WI38 (cell line): ENCODE data around the gene ERFE.

ENCODE experiments used
- H3K4me3 ChIP-seq: 2 replicates; pipeline ENCODE4 v1.5.1; 2011; ENCODE audit warnings: low read depth, mild to moderate bottlenecking, control low read depth, low read length
- TF ChIP-seq, protein P1 (sequence below): IDR thresholded peaks from 2 replicates; pipeline ENCODE4 v1.5.1; 2012; ENCODE audit warnings: low read depth, mild to moderate bottlenecking, control low read depth, low read length

The ERFE gene

DNA sequence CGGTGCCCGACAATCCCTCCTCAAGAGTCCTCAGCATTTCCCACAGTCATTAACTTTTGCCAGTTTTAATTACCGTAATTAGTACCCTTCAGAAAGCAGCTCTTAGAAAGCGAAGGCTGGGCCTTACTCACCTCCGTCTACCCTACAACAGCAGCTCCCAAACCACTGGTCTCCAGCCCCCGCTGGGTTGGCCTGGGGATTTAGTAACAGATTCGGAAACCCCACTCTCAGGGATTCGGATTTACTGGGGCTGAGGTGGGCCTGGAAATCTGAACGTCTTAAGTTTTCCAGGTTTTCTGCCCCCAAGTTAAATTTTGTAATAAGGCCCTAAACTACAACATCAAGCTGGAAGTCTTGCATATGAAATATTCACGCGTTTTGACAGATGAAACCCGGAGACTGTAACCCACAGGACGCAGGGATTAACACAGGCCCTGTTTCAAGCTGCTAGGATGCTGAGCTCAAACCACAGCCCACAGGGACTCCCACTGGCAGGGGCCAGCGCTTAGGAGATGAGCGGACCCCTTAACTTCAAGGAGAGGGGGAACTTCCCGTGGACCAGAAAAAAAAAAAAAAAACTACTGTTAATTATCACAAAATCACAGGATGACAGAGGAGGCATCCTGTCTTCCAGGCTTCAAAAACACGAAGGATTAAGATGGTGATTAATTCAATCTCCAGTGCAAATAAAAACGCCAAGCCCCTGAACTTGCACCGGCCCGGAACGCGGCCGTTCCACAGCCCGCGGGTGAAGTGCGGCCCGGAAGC lies 43.7 kb downstream of the ERFE start:
- peak overlapping the region; percentile 79 for H3K4me3 ChIP-seq
- TF ChIP-seq, protein P1, sequence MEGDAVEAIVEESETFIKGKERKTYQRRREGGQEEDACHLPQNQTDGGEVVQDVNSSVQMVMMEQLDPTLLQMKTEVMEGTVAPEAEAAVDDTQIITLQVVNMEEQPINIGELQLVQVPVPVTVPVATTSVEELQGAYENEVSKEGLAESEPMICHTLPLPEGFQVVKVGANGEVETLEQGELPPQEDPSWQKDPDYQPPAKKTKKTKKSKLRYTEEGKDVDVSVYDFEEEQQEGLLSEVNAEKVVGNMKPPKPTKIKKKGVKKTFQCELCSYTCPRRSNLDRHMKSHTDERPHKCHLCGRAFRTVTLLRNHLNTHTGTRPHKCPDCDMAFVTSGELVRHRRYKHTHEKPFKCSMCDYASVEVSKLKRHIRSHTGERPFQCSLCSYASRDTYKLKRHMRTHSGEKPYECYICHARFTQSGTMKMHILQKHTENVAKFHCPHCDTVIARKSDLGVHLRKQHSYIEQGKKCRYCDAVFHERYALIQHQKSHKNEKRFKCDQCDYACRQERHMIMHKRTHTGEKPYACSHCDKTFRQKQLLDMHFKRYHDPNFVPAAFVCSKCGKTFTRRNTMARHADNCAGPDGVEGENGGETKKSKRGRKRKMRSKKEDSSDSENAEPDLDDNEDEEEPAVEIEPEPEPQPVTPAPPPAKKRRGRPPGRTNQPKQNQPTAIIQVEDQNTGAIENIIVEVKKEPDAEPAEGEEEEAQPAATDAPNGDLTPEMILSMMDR: no peak

- TF ChIP-seq, protein P1: no peak
- H3K4me3 ChIP-seq: peak within 1 kb of the TSS; percentile 79
Observed at GRCh38 chr2:238203094-238203972, 44.6 kb downstream of the ERFE start, which contains the start of gene ILKAP. Gene ILKAP (minus strand): TSS chr2:238203695. CDS start chr2:238203553, 142 bp downstream.

GRCh38 chr2:238203973-238204683 lies 45.4 kb downstream of the ERFE start:
- H3K4me3 ChIP-seq: peak overlapping the region; percentile 43
- TF ChIP-seq, protein P1: no peak

- TF ChIP-seq, protein P1: no peak
- H3K4me3 ChIP-seq: no peak overlapping the region
Observed at GRCh38 chr2:238207006-238207405, 48.2 kb downstream of the ERFE start.

DNA sequence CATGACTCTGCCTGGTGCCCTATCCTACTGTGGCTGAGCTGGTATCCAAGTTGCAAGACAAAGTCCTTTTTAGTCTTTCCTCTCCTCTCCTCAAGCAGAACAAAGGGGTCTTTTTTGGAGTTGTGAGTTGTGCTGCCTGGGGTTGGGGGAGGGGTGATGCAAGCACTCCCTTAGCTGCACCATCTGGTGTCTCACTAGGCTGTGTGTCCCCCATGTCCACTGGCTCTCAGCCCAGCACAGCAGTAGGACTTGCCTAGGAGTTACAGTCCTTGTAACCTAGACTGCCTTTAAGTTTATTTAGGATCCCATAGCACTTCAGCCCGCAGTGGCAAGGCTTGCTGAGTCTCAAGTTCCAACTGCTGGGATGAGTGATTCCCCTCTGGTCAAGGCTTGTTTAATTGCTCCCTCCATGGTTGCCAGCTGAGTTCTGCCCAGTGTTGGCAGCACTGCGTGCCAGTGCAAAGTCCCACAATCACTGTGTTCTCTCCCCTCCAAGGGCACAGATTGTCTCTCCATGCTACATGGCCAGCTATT lies 57.9 kb downstream of the ERFE start:
- TF ChIP-seq, protein P1: no peak
- H3K4me3 ChIP-seq: no peak overlapping the region
